LNCAP (cell line): ENCODE results near the gene DIAPH3.

Experiments used
- CTCF ChIP-seq: fragments of 450-650 bp; IDR thresholded peaks from 2 replicates; pipeline ENCODE4 v1.5.1; 2017; ENCODE audit warnings: mild to moderate bottlenecking

DIAPH3 gene

GRCh38 chr13:60009300-60010253 lies 154.2 kb downstream of the DIAPH3 start:
- no peak for TF ChIP-seq CTCF

GRCh38 chr13:60001889-60002288 lies 161.8 kb downstream of the DIAPH3 start:
- no peak for TF ChIP-seq CTCF

GRCh38 chr13:60000976-60001375 lies 162.8 kb downstream of the DIAPH3 start:
- no peak for TF ChIP-seq CTCF

- TF ChIP-seq CTCF = no peak
Measured at GRCh38 chr13:60000081-60000480, 163.6 kb downstream of the DIAPH3 start.

GRCh38 chr13:59997976-59998375 lies 165.8 kb downstream of the DIAPH3 start:
- no peak for TF ChIP-seq CTCF

GRCh38 chr13:59996461-59996980 lies 167.2 kb downstream of the DIAPH3 start:
- TF ChIP-seq CTCF = no peak

- no peak for TF ChIP-seq CTCF
Measured at GRCh38 chr13:59991395-59991794, 172.3 kb downstream of the DIAPH3 start.
